Stimulated activated CD8-positive, alpha-beta memory T cell treated with anti-CD3 and anti-CD28 coated beads, Interleukin-4, amount 100 ng/mL, for 48 hours (primary cell): ENCODE results near the gene TMPRSS4.

ENCODE experiments used
- DNase-seq: peaks from one replicate; pipeline ENCODE4 v3.0.0-alpha.2; 2020

The TMPRSS4 gene

DNA sequence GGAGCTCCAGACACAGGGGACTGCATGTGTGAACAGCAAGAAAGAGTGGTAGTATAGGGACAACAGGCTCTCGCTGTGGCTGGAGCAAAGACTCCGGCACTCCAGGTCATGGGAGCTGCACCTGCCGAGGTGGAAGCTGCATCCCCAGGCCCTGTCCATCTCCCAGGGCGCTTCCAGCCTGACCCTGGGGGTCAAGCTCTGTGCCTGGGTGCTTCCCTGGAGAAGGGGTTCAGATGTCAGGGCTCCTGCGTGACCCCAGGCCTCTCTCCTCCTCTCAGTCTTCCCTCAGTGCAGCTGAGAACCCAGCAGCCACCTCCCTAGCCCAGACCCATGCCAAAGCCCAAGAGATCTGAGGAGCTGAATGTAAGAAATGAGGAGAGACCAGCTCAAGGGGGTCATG, 3.4 kb downstream of the TMPRSS4 start:
- no peak for DNase-seq

DNA sequence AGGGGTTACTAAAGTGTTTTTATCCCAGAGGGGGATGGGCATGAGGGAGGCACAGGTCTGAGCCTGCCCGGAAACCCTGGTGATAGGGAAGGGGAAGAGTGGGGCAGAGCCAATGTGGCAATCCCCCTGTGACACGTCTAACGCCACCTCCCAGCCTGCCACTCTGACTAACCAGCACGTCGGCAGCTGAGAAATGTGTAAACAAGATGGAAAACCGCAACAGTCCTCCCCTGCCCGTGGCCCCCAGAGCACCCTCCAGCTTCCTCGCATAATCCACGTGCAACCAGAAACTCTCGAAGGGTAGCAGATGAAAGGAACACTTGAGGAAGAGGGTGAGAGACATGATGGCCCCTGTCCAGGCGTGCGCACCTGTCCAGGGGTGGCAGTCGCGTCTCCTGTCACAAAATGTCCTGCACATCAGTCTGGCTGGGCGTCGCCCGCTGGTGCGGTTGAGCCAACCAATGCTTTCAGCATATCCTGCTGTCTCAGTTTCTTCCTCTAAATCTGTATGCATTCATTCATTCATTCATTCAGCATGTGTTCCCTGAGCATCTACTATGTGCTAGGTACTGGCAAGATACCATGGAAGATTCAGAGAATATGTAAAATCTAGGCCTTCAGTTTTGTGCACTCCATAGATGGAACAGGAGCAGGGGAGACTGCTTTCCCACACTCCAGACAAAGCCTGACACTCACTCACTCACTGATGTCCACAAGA, 4.5 kb downstream of the TMPRSS4 start:
- no peak for DNase-seq

DNA sequence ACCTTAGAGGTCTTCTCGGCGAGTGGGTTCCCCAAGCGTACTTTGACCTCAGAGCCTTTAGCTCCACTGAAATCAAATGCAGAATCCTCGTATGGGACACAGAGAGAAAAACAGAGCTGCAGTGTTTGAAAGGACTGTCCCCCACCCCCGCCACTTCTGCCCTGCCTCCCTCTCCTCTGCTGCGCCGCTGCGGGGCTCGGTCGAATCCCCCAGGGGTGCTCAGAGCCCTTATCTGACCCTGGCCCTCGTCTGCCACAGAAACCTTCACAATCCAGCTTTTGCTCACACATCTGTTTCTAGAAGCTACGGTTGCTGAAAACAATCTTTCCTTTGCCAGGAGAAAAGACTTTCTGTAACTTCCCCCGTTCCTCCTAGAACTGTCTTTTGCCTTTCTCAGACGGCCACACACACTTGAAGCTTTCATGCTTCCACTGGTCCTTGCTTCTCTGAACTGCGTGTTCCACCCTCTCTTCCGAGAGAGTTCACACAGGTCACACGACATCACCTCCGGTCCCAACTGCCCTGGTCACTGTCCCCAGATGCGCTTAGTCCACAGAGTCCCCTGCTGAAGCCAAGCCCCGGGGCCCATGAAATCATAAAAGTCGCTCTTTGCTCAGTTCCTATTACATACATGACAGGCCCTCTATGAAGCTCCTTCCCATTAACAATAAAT, 6.1 kb downstream of the TMPRSS4 start:
- DNase-seq = no peak

DNA sequence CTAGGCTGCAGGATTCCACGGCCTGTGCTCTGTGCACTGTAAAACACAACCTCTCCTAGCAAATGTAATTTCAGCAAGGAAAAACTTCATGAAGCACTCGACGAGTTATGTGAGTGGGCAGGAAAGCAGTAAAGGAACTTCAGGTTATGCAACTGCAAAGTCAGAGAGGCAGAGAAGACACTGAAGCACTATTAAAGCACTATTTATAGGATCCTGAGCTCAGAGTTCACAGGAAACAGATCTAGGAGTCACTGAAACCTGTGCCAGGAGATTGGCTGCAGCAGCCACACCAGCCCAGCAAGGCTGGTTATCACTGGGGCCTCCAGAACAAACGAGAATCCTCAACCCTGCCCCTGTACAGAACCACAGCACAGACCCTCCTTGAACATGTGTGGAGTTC, 7.4 kb downstream of the TMPRSS4 start:
- DNase-seq = no peak

DNA sequence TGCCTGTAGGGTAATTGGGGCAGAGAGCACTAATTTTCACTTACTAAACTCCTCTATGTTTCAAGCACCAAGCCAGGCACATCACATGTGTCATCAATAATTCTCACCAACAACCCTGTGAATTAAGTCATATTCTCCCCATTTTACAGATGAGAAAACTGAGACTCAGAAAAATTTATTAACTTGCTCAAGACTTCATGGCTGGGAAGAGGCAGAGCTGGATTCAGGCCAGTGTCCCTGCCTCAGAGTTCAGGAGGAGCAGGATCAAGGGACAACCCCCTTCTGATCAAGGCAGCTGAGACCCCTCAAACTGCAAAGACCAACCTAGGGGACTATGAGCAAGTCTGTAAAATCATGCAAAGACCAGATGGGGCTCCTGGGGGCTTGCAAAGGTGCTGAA, 7.8 kb downstream of the TMPRSS4 start:
- DNase-seq = no peak

DNA sequence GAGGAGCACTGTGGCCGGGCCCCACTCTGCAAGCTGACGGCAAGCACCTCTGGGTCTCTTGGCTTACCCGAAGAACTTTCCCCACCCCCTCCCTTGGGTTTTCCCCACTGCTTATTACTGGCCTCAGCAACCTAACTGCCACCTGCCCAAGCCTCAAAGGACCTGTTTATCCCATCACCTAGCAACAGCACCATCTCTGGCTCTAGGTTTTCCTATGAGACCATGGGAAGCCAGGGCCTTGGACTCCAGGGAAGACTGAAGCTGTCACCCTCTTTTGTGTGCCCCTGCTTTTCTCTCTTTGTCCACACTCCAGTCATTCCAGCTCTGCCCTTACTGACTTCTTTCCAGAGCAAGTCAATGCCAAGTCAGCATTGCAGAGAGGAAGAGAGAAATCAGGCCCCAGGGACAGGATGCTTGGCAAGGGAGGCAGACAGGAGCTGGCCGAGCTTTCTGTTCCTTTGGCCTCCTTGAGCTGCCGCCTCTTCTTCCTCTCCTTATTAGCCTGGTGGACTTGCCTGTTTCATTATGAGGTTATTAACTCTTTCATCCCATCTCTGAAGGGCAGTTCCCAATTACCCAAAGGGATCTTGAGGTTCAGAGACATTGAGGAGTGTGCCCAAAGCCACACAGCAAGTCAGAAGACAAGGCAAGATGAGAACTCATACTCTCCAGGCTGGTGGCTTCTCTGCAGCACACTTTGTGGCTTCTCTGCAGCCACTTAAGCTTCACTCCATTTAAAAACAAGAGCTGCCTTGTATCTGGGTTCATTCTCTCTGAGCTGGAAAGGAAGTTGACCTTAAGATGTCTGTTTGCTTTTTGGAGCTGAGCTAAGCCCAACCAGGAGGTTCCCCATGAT, 10.3 kb downstream of the TMPRSS4 start, which contains the start of gene SMIM35:
Gene SMIM35, minus strand, starts transcription at position 51 of the 856 bp plus-strand sequence. CDS start 206 bp downstream, outside the sequence.
- no peak for DNase-seq

DNA sequence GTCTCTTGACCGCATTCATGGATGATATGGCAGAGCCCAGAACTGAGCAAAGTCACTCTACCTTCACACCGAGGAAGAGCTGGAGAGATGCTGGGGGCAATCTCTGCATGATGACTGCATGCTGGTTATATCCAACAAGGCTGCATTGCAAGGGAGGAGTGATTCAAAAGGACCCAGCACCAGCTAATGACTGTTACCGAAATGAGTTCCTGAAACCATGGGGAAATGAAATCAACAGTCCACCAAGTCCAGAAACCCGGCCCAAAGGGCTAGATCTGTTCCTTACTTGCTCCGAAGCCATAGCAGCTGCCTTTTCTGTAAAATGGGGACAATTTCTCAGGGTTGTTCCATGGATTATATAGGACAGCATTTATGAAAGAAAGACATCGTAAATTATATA, 11.1 kb downstream of the TMPRSS4 start:
- DNase-seq = no peak

DNA sequence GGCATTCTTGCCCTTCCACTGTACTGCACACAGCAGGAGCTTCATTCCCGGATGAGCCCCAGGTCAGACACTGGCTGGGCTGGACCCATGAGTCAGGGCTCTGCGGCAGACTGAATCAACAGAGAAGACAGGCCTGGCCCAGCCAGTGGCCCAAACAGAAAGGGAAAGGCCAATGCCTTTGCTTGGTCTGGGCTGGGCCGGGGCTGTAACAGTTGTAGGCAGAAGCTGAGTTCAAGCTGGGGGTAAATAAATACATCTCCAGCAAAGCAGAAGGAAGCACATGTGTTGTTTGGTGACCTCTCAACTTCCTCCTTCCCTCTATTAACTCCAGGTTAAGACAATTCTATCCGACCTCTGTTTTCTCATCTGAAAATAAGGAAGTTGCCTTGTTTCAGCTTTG, 11.7 kb downstream of the TMPRSS4 start:
- no peak for DNase-seq

DNA sequence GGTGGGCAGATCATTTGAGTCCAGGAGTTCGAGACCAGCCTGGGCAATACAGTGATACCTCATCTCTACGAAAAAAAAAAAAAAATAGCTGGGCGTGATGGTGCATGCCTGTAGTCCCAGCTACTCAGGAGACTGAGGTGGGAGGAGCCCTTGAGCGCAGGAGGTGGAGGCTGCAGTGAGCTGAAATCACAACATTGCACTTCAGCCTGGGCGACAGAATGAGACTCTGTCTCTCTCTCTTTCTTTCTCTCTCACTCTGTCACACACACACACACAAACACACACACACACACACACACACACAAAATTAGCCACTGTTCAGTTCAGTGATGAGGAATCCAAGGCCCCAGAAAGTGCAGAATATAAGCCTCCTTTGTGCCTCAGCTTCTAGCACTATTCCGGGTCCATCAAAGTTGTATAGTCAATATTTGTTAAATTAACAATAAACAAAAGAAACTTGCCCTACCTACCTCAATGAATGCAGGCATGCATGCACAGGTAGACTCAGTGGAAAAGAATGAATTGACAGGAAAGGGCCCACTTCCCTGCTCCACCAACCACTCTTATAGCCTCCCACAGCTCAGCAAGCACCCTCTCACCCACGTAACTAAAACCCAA, 13.8 kb downstream of the TMPRSS4 start:
- DNase-seq = no peak

DNA sequence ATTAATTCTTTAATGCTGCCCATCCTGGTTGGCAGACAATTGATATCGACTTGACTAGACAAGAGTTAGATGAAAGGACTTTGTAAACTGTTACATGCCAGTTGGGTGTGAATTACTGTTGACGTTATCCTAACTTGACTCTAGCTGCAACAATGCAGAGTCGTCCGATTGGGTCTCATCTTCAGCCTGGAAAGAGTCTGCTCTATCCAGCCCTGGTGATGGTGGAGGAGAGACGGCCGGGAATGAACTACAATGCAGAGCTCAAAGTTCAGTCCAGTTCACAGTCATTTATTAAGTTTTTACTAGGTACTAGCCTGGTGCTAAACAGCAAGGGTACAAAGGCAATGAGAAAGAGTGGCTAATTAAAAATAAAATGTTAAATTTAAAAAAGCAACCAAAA, 14.8 kb downstream of the TMPRSS4 start:
- DNase-seq = no peak

DNA sequence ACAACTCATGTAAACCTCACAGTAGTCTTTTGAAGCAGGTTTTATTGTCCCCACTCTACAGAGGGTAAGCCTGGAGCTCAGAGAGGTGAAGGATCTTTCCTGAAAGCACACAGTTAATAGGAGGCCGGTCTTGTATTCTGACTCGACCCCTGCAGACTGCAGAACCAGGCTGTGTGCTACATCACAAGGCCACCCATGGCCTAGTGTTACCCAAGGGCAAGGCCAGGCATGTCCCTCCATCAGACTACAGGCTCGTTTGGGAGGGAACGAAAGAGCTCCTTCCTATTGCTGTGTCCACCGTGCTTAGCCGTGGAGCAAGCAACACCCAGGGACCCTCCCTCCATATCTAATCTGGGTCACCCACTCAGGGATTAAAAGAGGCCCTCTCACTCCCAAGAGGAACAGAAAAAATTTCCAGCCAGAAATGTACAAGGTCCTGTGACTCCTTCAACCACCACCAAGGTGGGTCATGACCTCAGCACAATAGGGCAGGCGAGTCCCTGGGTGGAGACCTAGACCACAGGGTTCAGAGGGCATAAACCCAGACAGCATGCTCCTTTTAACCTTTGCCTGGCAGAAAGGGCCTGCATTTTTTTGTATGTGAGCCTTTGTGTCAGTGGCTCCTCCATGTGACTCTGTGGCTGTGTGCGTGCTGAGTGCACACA, 16.2 kb downstream of the TMPRSS4 start:
- DNase-seq = no peak

DNA sequence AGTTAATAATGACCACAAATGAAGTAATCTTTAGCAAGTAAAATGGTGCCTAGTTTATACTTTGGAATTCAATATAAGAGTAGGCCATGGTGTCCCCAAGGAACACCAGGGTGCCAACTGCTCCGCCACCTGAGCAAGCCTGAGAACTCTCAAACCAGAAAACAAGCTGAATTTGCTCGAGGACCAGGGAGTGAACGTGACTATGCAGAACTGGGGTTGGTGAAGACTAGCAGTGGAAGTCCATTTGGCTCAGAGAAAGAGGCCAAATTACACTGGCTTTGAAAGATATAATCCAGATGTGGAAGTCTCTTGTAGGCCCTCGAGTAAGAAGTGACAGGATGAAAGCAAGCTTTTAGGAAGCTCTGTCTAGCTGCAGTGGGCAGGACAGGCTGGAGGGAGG, 18.6 kb downstream of the TMPRSS4 start:
- DNase-seq = no peak

DNA sequence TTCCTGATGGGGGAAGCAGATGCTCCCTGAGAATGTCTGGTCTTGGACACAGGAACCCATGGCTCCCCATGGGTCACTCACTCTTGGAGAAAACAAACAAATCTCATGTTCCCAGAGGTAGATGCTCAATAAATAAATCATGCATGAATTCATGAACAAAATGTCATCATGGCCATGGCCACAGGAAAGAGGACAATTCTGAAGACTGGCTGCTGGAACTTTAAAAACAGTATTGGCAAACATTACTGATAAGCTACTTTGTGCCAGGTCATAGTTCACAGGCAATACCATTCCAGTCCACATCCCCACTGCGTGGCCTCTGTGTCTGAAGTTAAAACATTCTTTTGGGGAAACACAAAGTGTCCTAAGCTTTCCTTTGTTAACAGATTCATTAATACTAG, 19.1 kb downstream of the TMPRSS4 start:
- DNase-seq = no peak

DNA sequence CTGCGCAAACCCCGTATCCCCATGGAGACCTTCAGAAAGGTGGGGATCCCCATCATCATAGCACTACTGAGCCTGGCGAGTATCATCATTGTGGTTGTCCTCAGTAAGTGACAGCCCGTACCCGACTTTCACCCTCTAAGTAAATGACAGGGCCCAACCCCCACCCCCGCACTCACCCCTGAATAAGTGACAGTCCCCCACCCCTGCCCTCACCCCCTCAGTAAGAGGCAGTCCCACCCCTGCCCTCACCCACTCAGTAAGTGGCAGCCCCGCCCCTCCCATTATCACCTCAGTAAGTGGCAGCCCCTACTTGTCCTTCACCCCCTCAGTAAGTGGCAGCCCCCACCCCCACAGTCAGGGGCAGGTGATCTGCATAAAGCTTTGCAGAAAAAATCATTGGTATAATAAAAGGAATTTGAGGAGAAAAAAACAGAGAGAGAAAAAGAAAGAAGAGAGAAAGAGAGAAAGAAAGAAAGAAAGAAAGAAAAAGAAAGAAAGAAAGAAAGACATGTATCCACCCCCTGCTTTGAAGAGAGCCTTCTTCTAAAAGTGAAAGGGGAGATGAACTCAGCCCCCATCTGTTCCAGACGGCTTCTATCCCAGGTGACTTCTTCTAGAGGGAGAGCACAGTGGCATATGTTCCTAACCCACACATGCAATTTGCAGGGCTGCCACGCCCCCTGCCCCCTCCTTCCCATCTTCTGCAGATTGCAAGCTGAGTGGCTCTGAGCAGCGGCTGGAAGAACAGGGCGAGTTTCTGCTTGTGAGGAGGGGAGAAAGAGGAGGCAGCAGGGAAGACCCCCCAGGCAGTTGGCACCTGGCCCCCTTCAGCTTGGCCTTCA, 22.3 kb downstream of the TMPRSS4 start:
- no peak for DNase-seq

DNA sequence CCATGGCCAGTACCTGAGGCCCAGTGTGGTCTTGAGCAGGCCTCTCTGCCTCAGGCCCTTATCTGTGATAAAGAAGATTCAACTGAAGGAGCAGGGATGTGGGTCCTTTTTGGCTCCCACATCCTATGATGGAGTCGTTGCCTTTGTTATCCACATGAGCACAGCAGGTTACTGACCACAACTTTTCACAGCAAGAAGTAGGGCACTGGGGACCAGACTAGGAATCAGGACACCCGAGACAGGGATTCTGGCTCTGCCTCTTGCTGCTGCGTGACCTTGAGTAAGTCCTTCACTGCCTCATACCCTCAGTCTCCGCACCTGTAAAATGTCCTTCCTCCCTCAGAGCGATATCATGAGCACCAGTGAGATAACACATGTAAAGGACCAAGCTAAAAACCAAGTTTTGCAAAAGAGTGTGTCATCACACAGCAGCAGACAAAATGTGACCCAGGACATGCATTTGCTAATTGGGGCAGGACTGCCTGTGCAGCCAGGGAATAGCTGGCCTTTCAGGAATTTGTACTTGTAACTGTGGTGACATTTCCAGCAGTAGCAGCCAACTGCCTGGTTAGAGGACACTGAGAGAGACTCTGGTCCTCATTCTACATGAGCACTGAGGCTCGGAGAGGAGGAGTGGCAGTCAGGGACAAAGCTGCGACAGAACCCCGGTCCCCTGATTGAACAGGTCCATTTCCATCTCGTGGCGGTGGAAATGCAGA, 23.1 kb downstream of the TMPRSS4 start:
- no peak for DNase-seq

DNA sequence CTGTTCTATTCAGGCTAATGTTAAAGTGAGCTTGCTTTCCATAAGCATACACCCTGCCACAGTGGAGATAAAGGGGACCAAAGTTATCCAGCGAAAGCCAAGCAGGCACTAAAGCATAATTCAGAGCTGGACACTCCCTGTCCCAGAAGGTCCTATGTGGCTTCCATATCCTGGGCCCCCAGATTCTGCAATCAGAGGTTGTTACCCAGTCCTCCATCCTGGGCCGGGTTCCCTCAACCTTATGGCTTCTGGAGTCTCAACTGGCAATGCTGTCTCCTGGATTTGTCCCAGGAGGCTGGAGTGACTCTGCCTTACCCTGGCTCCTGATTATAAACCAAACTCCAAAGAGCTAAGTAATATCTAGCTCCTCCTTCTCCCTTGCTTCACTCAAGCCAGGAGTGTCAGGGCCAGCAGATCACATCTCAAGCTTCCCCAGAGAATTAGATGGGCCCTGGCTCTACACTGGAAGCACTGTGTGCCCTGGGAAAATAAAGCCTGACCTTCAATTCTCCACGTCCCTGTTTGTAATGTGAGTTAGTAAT, 23.9 kb downstream of the TMPRSS4 start:
- DNase-seq = no peak

DNA sequence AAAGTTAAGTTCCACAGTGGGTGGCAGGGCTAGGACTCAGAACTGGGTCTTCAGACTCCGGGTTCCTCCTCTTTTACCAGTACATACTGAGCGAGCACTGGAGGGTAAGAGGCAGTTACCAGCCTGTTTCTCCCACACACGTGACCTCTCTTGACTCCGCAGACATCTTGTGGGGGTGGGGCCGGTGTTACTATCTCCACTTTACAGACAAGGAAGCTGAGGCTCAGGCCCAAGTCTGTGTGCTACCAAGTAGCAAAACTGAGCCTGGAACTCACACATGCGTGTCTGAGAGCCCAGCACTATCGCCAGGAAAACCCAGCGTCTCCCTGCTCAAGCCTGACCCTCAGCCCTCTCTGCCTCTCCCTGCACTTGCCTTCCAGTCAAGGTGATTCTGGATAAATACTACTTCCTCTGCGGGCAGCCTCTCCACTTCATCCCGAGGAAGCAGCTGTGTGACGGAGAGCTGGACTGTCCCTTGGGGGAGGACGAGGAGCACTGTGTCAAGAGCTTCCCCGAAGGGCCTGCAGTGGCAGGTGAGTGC, 25.9 kb downstream of the TMPRSS4 start:
- no peak for DNase-seq

DNA sequence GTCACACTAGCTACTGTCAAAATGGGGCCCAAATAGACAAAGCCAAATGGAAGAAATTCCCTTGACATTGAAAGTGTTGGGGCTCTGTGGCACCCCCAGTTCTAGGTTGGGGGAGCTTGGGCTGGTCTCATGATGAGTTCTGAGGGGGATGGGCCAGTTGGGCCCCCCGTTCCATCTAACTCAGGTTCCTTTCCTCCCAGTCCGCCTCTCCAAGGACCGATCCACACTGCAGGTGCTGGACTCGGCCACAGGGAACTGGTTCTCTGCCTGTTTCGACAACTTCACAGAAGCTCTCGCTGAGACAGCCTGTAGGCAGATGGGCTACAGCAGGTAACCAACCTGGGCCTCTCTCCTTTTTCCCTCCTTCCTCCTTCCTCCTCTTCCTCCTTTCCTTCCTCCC, 27.6 kb downstream of the TMPRSS4 start:
- no peak for DNase-seq

DNA sequence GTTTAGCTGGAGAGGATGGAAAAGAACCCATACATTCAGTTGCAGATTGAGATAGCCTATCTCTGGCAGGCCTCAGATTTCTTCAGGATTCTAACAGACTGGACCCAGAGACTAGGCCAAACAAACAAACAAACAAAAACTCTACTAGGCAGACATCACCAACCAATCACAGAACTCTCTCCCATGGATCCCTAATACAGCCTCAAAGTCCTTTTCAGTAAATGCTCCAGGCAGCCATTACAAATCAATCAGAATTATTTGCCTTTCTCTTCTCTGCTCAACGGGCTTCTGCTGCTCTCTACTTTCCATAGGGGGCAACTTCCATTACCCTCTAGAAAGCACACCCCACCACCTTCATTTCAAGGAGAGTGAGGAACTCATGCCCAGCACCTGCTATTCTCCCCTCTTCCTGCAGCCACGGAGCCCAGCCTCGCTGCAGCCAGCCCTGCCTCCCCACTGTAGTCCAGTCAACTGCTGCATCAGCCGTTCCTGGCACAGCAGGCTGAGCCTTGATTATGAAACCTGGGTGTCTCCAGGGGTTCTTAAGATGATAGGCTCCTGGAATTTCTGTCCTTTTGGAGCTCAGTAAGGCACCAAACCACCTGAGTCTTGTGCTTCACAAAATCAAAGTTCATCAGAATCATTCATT, 28.9 kb downstream of the TMPRSS4 start:
- DNase-seq = no peak

DNA sequence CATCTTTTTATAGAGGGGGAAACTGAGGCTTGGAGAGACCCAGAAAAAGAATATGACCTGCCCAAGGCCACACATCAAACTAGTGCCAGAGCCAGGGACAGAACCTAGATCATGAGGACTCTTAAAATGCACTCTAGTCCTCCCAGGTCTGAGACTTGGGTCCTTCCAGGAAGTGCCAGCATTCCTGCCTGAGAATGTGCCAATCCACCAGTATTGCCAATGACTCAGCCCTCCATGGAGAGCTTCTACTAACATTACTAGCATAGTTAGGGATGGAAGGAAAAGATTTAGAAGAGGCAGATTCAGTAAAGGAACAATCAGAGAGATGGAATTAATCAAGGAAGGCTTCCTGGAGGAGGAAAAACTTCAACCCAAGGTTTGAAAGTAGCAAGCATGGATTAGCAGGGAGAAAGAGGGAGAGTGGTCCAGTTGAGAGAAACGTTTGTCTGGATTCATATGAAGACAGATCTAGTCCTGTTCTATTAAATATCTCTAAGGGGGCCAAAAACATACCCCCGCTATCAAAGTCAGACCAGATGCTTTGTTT, 30.0 kb downstream of the TMPRSS4 start:
- DNase-seq = no peak
